Rectal smooth muscle tissue (tissue), 1 donor: ENCODE measurements around the gene FKRP.
"Not testable (repeated sequence)": the region's sequence is repeated elsewhere in the genome, so short reads cannot be mapped to it uniquely, and the experiment has no call there.

Source experiments
- H3K27ac ChIP-seq: one replicate; pipeline ENCODE4 v1.7.0; 2013; ENCODE audit warnings: low read depth, low read length, inconsistent platforms
- H3K27me3 ChIP-seq: one replicate; pipeline ENCODE4 v1.7.0; 2013; ENCODE audit warnings: low read length; ENCODE audit not compliant: control insufficient read depth, insufficient read depth
- H3K36me3 ChIP-seq: one replicate; pipeline ENCODE4 v1.7.0; 2013; ENCODE audit warnings: low read length; ENCODE audit not compliant: control insufficient read depth, insufficient read depth
- H3K4me1 ChIP-seq: one replicate; pipeline ENCODE4 v1.7.0; 2013; ENCODE audit warnings: low read length; ENCODE audit not compliant: control insufficient read depth, insufficient read depth
- H3K4me3 ChIP-seq: one replicate; pipeline ENCODE4 v1.7.0; 2013; ENCODE audit warnings: low read length
- H3K9ac ChIP-seq: one replicate; pipeline ENCODE4 v1.7.0; 2013; ENCODE audit warnings: low read length

The FKRP gene

GRCh38 chr19:46788262-46788967 lies 42.6 kb downstream of the FKRP start, which contains the start of gene SLC1A5:
SLC1A5 (minus strand) TSS chr19:46788594; CDS start chr19:46787965, 629 bp downstream.
- Histone ChIP-seq H3K4me3 (peak within 1 kb of the TSS; percentile 58), H3K36me3 (no peaks in the 10 kb centered on the region), H3K4me1 (peaks cover 6% of the 10 kb centered on the region), H3K9ac (peak within 1 kb of the TSS; percentile 57), H3K27me3 (no peaks in the 10 kb centered on the region), H3K27ac (peak within 1 kb of the TSS; percentile 76)

GRCh38 chr19:46788968-46789338 lies 43.1 kb downstream of the FKRP start:
- H3K4me1 ChIP-seq: peaks cover 6% of the 10 kb centered on the region
- no peak overlapping the region for H3K9ac ChIP-seq
- no peak overlapping the region for H3K4me3 ChIP-seq
- no peaks in the 10 kb centered on the region for H3K27me3 ChIP-seq
- no peaks in the 10 kb centered on the region for H3K36me3 ChIP-seq
- no peak overlapping the region for H3K27ac ChIP-seq

- Histone ChIP-seq H3K4me3 (no peak overlapping the region), H3K4me1 (peaks cover 6% of the 10 kb centered on the region), H3K27me3 (no peaks in the 10 kb centered on the region), H3K9ac (no peak overlapping the region), H3K27ac (no peak overlapping the region), H3K36me3 (no peaks in the 10 kb centered on the region)
Observed at GRCh38 chr19:46789371-46789770, 43.5 kb downstream of the FKRP start.

GRCh38 chr19:46791944-46792343 lies 46.1 kb downstream of the FKRP start:
- H3K27ac ChIP-seq: no peak overlapping the region
- no peaks in the 10 kb centered on the region for H3K4me1 ChIP-seq
- no peak overlapping the region for H3K9ac ChIP-seq
- no peak overlapping the region for H3K4me3 ChIP-seq
- no peaks in the 10 kb centered on the region for H3K27me3 ChIP-seq
- no peaks in the 10 kb centered on the region for H3K36me3 ChIP-seq

- no peaks in the 10 kb centered on the region for H3K4me1 ChIP-seq
- H3K36me3 ChIP-seq: no peaks in the 10 kb centered on the region
- no peak overlapping the region for H3K27ac ChIP-seq
- no peak overlapping the region for H3K9ac ChIP-seq
- no peaks in the 10 kb centered on the region for H3K27me3 ChIP-seq
- H3K4me3 ChIP-seq: no peak overlapping the region
Observed at GRCh38 chr19:46797881-46798280, 52.0 kb downstream of the FKRP start.

- Histone ChIP-seq H3K4me3 (no peak overlapping the region), H3K27ac (no peak overlapping the region), H3K9ac (no peak overlapping the region), H3K27me3 (no peaks in the 10 kb centered on the region), H3K4me1 (no peaks in the 10 kb centered on the region), H3K36me3 (no peaks in the 10 kb centered on the region)
Observed at GRCh38 chr19:46798713-46799112, 52.9 kb downstream of the FKRP start.

- Histone ChIP-seq H3K27ac (no peak overlapping the region), H3K36me3 (no peaks in the 10 kb centered on the region)
Observed at GRCh38 chr19:46802152-46802551, 56.3 kb downstream of the FKRP start.

GRCh38 chr19:46803555-46803954 lies 57.7 kb downstream of the FKRP start:
- Histone ChIP-seq H3K9ac (no peak overlapping the region), H3K4me3 (no peak overlapping the region), H3K4me1 (no peaks in the 10 kb centered on the region), H3K27me3 (no peaks in the 10 kb centered on the region), H3K27ac (no peak overlapping the region), H3K36me3 (no peaks in the 10 kb centered on the region)

More at GRCh38 chr19:46802152-46802551, 56.3 kb downstream of the FKRP start:
- Histone ChIP-seq H3K9ac (no peak overlapping the region), H3K4me3 (no peak overlapping the region), H3K27me3 (no peaks in the 10 kb centered on the region), H3K4me1 (no peaks in the 10 kb centered on the region)

GRCh38 chr19:46804432-46804831 lies 58.6 kb downstream of the FKRP start:
- not testable (repeated sequence) for H3K4me3 ChIP-seq, H3K27me3 ChIP-seq, H3K27ac ChIP-seq, H3K9ac ChIP-seq, H3K36me3 ChIP-seq, H3K4me1 ChIP-seq

GRCh38 chr19:46806656-46807055 lies 60.8 kb downstream of the FKRP start:
- no peaks in the 10 kb centered on the region for H3K27me3 ChIP-seq
- H3K9ac ChIP-seq: no peak overlapping the region
- H3K27ac ChIP-seq: no peak overlapping the region
- H3K4me3 ChIP-seq: no peak overlapping the region
- H3K4me1 ChIP-seq: no peaks in the 10 kb centered on the region
- H3K36me3 ChIP-seq: no peaks in the 10 kb centered on the region
